Karpas-422 (cell line): ENCODE results near the gene SORBS1. TPM values are rescaled to one million over a fixed set of nuclear protein-coding genes. Genes with fewer than 3 reads are reported as not detected.

Source experiments
- DNase-seq: peaks from one replicate; pipeline ENCODE4 v3.0.0-alpha.2; 2015
- H2AFZ ChIP-seq: fragments of 200-600 bp; sonication (generic); 2 replicates; pipeline ENCODE4 v1.6.1; 2014; ENCODE audit warnings: antibody characterized with exemption, low read length, mixed read lengths
- H3K27ac ChIP-seq: fragments of 200-600 bp; sonication (generic); 2 replicates; pipeline ENCODE4 v1.5.1; 2014; ENCODE audit warnings: mild to moderate bottlenecking, low read length, moderate library complexity
- H3K27me3 ChIP-seq: fragments of 200-600 bp; sonication (generic); 2 replicates; pipeline ENCODE4 v1.6.1; 2014; ENCODE audit warnings: low read length, mixed read lengths
- H3K36me3 ChIP-seq: fragments of 200-600 bp; sonication (generic); 2 replicates; pipeline ENCODE4 v1.6.1; 2014; ENCODE audit warnings: low read length, mixed read lengths; ENCODE audit not compliant: insufficient read depth
- H3K4me1 ChIP-seq: fragments of 200-600 bp; sonication (generic); 2 replicates; pipeline ENCODE4 v1.6.1; 2014; ENCODE audit warnings: mild to moderate bottlenecking, low read length, mixed read lengths
- H3K4me2 ChIP-seq: fragments of 200-600 bp; sonication (generic); 2 replicates; pipeline ENCODE4 v1.6.1; 2014; ENCODE audit warnings: low read length, low read depth, mild to moderate bottlenecking; ENCODE audit not compliant: poor library complexity, severe bottlenecking
- H3K4me3 ChIP-seq: fragments of 200-600 bp; sonication (generic); 2 replicates; pipeline ENCODE4 v1.5.1; 2014; ENCODE audit warnings: mild to moderate bottlenecking, antibody characterized with exemption, low read length, mixed read lengths
- H3K79me2 ChIP-seq: fragments of 200-600 bp; sonication (generic); 2 replicates; pipeline ENCODE4 v1.6.1; 2014; ENCODE audit warnings: mild to moderate bottlenecking, low read length, mixed read lengths
- H3K9ac ChIP-seq: fragments of 200-600 bp; sonication (generic); 2 replicates; pipeline ENCODE4 v1.6.0; 2014; ENCODE audit warnings: low read length
- H3K9me2 ChIP-seq: fragments of 200-600 bp; sonication (generic), shearing (Covaris generic); replicated peaks from 2 replicates; pipeline ENCODE4 v1.6.0; 2014; ENCODE audit warnings: mild to moderate bottlenecking, low read length, moderate library complexity; ENCODE audit not compliant: insufficient read depth
- H3K9me3 ChIP-seq: fragments of 300-700, 200-600 bp; sonication (generic); 2 replicates; pipeline ENCODE4 v1.6.1; 2014; ENCODE audit warnings: low read length, mixed read lengths
- H4K20me1 ChIP-seq: fragments of 200-600 bp; sonication (generic); 2 replicates; pipeline ENCODE4 v1.6.1; 2014; ENCODE audit warnings: mild to moderate bottlenecking, antibody characterized with exemption, low read length, low read depth; ENCODE audit not compliant: insufficient read depth
- total RNA-seq: library from RNA; depleted of rRNA; stranded (reverse); fragments of >200 nt; shearing (Covaris generic); gene quantifications from 2 replicates; pipeline ENCODE4 v1.2.3, GENCODE V29; 2014; ENCODE audit warnings: low replicate concordance

The SORBS1 gene
- total RNA-seq, 1 experiment from 2014 or later: 0.15 TPM

DNA sequence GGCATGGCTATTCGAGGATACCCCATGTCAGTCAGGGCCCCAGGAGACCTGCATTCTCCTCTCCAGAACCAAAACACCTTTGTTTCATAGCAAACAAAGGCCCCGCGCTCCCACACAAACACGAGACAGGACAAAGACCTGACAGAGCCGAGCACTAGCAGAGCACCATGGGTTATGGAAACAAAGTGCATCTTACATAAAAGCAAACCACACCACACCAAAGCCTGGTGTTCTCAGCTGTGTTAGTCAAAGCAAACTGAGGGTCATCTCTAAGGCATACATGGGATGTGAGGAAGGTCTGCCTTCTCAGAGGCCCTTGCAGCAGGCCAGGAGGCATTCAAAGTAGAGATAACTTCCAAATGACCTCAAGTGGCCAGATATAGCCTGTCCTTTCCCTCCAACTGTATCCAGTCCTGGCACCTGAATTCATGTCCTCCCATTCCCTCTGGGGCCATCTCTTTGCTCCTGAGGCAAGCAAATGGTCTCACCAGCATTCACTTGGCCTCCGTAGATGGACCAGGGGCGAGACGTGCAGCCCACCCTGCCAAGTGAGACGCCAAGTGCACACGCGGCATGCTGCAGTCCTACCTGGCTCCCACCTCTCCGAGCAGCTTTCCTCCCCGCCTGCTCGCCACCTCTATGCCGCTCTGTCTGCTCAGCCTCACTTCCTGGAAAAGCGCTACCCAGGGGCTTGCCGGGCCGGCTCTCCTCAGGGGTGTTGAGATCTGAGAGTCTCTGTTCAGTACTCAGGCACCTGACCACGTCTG is 225.1 kb downstream of the SORBS1 start:
- no peak overlapping the region for H3K4me3 ChIP-seq
- no peaks in the 10 kb centered on the region for H3K36me3 ChIP-seq
- H3K9ac ChIP-seq: no peak overlapping the region
- H3K4me2 ChIP-seq: no peak overlapping the region
- no peaks in the 10 kb centered on the region for H3K27me3 ChIP-seq
- H3K9me2 ChIP-seq: no peaks in the 10 kb centered on the region
- no peaks in the 10 kb centered on the region for H3K79me2 ChIP-seq
- H4K20me1 ChIP-seq: no peaks in the 10 kb centered on the region
- H3K27ac ChIP-seq: no peak overlapping the region
- no peaks in the 10 kb centered on the region for H3K4me1 ChIP-seq
- no peaks in the 10 kb centered on the region for H3K9me3 ChIP-seq
- no peak overlapping the region for H2AFZ ChIP-seq
- no peak for DNase-seq

DNA sequence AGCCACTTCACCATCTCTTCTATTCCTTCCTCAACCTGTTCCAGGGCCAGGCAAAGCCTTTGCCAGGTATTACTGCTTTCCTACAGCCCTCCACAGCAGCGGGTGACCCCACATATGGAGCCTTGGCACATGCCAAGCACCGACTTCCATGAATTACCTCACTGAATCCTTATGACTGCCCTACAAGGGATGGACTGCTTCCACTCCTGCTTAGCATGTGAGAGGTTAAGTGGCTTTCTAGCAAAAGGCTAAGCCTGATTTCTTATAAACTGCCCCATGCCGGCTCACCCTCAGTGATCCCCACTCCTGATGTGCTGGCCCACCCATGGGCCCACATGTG is 226.4 kb downstream of the SORBS1 start:
- Histone ChIP-seq H3K4me3 (no peak overlapping the region), H3K9me3 (no peaks in the 10 kb centered on the region), H3K27ac (no peak overlapping the region), H3K9ac (no peak overlapping the region), H4K20me1 (no peaks in the 10 kb centered on the region), H3K4me2 (no peak overlapping the region), H3K27me3 (no peaks in the 10 kb centered on the region), H2AFZ (no peak overlapping the region), H3K4me1 (no peaks in the 10 kb centered on the region), H3K79me2 (no peaks in the 10 kb centered on the region), H3K36me3 (no peaks in the 10 kb centered on the region), H3K9me2 (no peaks in the 10 kb centered on the region)
- DNase-seq: no peak

DNA sequence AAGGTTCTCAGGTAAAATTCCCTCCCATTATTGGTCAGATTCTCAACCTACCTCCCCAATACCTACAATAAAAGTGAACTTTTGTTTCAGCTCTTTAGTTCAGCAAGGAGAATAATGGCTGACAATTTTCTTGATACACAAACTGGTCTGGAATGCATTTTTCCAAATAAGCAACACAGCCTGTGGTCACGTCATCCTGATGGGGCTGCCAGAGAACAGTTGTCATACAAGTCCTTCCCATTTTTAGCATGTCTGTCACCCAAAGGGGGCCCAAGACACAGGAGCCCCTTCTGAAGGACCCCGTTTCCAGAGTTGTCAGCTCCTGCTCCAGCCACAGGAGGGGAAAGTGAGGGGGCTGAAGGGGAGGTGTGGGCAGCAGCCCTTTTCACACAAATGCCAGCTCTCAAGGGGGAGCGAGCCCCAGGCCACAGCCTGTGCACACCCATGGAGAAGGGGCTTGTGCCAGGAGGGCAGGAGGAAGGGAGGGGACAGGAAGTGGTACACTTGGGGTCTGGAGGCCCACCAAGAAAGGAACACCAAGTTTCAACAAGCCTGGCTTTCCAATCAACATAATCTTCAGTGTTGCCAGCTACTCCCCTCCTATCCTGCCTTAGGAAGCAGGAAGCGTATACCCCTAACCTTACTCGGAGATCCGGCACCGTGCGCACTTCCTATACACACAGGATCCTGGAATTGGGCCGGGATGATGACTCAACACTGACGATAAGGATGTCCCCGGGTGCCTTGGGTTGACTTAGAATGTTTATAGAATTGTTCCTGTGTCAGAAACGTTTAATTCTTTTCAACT is 227.0 kb downstream of the SORBS1 start:
- H3K9me3 ChIP-seq: no peaks in the 10 kb centered on the region
- no peak overlapping the region for H3K9ac ChIP-seq
- no peak overlapping the region for H3K27ac ChIP-seq
- no peaks in the 10 kb centered on the region for H3K27me3 ChIP-seq
- H3K4me1 ChIP-seq: no peaks in the 10 kb centered on the region
- H3K4me2 ChIP-seq: no peak overlapping the region
- H2AFZ ChIP-seq: no peak overlapping the region
- H3K79me2 ChIP-seq: no peaks in the 10 kb centered on the region
- no peak for DNase-seq
- no peaks in the 10 kb centered on the region for H3K36me3 ChIP-seq
- H3K9me2 ChIP-seq: no peaks in the 10 kb centered on the region
- H4K20me1 ChIP-seq: no peaks in the 10 kb centered on the region
- no peak overlapping the region for H3K4me3 ChIP-seq

DNA sequence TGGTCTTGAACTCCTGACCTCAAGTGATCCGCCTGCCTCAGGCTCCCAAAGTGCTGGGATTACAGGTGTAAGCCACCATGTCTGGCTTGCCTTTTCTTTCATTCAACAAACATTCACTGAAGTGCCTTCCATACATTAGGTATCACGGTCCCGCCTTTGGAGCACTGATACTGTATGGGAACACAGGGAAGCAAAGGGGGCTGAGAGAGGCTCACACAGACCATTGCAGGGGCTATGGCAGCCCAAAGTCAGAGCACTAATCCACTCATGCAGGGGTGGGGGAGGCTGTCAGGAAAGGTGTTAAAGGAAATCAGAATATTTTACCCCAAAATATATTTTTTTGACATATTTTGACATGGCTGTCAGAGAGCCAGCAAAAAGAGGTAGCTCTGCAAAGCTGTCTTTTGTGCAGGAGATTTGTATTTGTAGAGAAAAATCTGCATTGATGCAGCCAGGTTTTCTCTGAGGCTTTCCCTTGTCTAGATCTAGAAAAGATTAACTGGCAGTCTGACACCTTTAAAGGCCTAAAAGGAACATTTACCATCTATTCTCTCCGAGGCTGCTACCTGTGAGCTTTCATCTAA is 228.4 kb downstream of the SORBS1 start:
- Histone ChIP-seq H3K9me3 (no peaks in the 10 kb centered on the region), H3K9ac (no peak overlapping the region), H3K79me2 (no peaks in the 10 kb centered on the region)

DNA sequence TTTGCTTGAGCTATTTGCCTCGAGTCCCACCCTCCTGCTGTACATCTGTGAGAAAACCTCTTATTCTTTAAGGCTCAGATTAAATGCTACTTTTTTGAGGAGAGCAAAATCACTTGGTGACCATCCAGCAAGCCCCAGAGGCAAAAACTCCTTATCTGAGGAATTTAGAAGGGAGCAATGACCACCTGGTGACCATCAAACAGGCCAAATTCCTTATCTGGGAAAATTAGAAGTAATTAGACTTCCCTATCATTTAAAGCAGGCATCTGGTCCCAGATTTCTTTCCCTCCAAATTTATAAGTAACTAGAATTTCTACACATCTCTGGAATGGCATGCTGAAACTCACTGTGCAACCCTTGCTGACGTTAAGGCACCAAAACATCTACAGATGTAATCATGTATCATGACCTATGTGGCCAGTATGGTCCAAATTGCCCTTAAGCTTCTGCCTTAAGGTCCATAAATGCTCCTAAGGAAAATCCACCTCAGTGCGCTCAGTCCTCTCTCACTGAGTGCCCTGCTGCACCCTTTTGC is 229.5 kb downstream of the SORBS1 start:
- no peaks in the 10 kb centered on the region for H3K9me2 ChIP-seq
- no peak overlapping the region for H2AFZ ChIP-seq
- H3K9me3 ChIP-seq: no peaks in the 10 kb centered on the region
- no peak for DNase-seq
- H3K27me3 ChIP-seq: no peaks in the 10 kb centered on the region
- H3K4me2 ChIP-seq: no peak overlapping the region
- no peaks in the 10 kb centered on the region for H3K4me1 ChIP-seq
- no peak overlapping the region for H3K27ac ChIP-seq
- H3K79me2 ChIP-seq: no peaks in the 10 kb centered on the region
- H3K9ac ChIP-seq: no peak overlapping the region
- no peaks in the 10 kb centered on the region for H4K20me1 ChIP-seq
- no peak overlapping the region for H3K4me3 ChIP-seq
- H3K36me3 ChIP-seq: no peaks in the 10 kb centered on the region

More for the DNA sequence above, 228.4 kb downstream of the SORBS1 start:
- Histone ChIP-seq H3K27ac (no peak overlapping the region), H4K20me1 (no peaks in the 10 kb centered on the region), H2AFZ (no peak overlapping the region), H3K4me2 (no peak overlapping the region), H3K36me3 (no peaks in the 10 kb centered on the region), H3K9me2 (no peaks in the 10 kb centered on the region), H3K4me3 (no peak overlapping the region), H3K27me3 (no peaks in the 10 kb centered on the region), H3K4me1 (no peaks in the 10 kb centered on the region)
- DNase-seq: no peak

DNA sequence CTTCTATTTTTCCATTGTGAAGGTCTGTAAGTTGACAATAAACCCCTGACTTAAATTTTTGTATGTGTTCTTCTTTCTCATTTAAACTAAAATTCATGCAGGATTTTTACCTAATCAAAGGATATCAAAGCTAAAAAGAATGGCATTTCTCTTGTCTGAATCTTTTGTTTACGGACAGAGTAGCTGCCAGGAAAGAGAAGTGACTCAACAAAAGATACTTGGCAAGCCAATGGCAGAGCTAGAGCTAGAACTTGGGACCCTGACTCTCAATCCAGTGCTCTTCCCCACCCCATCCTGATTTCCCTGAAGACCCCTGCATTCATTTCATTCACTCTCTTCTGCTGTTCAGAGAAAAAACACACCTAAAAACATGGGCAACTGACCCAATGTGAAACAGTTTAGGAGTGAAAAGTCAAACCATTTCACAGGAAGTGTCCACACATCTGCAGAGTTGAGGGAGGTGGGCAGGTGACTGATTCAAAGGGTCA is 230.2 kb downstream of the SORBS1 start:
- H3K27me3 ChIP-seq: no peaks in the 10 kb centered on the region
- no peak overlapping the region for H3K9ac ChIP-seq
- no peaks in the 10 kb centered on the region for H4K20me1 ChIP-seq
- H3K9me3 ChIP-seq: no peaks in the 10 kb centered on the region
- no peaks in the 10 kb centered on the region for H3K4me1 ChIP-seq
- H3K36me3 ChIP-seq: no peaks in the 10 kb centered on the region
- no peaks in the 10 kb centered on the region for H3K79me2 ChIP-seq
- no peaks in the 10 kb centered on the region for H3K9me2 ChIP-seq
- no peak overlapping the region for H2AFZ ChIP-seq
- H3K27ac ChIP-seq: no peak overlapping the region
- DNase-seq: no peak
- H3K4me2 ChIP-seq: no peak overlapping the region
- H3K4me3 ChIP-seq: no peak overlapping the region

DNA sequence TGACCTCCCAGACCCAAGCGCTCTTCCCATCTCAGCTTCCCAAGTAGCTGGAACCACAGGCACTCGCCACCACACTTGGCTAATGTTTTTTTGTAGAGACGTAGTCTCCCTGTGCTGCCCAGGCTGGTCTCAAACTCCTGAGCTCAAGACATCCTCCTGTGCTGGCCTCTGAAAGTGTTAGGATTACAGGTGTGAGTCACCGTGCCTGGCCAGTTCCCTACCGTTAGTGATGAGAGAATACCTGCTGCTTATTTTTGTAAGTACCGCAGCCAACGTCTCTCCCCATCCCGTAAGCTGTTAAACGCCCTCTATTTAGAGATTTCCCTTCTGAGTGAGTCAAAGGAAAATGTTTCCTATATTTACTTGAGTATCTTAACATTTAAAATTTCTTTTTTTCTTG is 231.9 kb downstream of the SORBS1 start:
- H3K9me3 ChIP-seq: no peaks in the 10 kb centered on the region
- H2AFZ ChIP-seq: no peak overlapping the region
- no peaks in the 10 kb centered on the region for H3K36me3 ChIP-seq
- no peak for DNase-seq
- no peak overlapping the region for H3K9ac ChIP-seq
- H4K20me1 ChIP-seq: no peaks in the 10 kb centered on the region
- no peaks in the 10 kb centered on the region for H3K27me3 ChIP-seq
- no peaks in the 10 kb centered on the region for H3K4me1 ChIP-seq
- no peaks in the 10 kb centered on the region for H3K9me2 ChIP-seq
- no peak overlapping the region for H3K27ac ChIP-seq
- H3K79me2 ChIP-seq: no peaks in the 10 kb centered on the region
- H3K4me2 ChIP-seq: no peak overlapping the region
- H3K4me3 ChIP-seq: no peak overlapping the region

DNA sequence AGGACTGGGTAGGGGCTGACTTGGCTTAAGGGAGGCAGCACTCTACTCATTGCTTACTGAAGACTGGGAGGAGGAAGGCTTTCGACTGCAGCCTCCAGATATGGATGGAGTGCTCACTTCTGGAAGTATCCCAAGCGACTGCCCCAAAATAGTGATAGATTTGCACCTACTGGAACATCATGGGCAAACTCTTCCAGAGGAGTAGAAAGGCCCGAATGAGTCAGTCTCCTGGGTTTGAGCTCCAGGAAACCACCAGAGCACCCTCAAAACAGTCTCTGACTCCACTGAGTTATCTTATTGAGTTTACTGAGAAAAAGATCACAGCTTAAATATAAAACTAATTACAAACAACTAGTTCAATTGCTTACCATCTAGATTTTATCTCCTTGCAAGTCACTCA is 233.2 kb downstream of the SORBS1 start:
- Histone ChIP-seq H3K79me2 (no peaks in the 10 kb centered on the region), H3K36me3 (no peaks in the 10 kb centered on the region)

More for the DNA sequence above, 233.2 kb downstream of the SORBS1 start:
- no peaks in the 10 kb centered on the region for H3K27me3 ChIP-seq
- no peak overlapping the region for H3K4me3 ChIP-seq
- H2AFZ ChIP-seq: no peak overlapping the region
- no peak for DNase-seq
- no peak overlapping the region for H3K27ac ChIP-seq
- no peaks in the 10 kb centered on the region for H3K9me2 ChIP-seq
- no peak overlapping the region for H3K4me2 ChIP-seq
- H4K20me1 ChIP-seq: no peaks in the 10 kb centered on the region
- no peaks in the 10 kb centered on the region for H3K9me3 ChIP-seq
- no peaks in the 10 kb centered on the region for H3K4me1 ChIP-seq
- H3K9ac ChIP-seq: no peak overlapping the region
